ENCODE measurements around the gene PACS2.

DNA sequence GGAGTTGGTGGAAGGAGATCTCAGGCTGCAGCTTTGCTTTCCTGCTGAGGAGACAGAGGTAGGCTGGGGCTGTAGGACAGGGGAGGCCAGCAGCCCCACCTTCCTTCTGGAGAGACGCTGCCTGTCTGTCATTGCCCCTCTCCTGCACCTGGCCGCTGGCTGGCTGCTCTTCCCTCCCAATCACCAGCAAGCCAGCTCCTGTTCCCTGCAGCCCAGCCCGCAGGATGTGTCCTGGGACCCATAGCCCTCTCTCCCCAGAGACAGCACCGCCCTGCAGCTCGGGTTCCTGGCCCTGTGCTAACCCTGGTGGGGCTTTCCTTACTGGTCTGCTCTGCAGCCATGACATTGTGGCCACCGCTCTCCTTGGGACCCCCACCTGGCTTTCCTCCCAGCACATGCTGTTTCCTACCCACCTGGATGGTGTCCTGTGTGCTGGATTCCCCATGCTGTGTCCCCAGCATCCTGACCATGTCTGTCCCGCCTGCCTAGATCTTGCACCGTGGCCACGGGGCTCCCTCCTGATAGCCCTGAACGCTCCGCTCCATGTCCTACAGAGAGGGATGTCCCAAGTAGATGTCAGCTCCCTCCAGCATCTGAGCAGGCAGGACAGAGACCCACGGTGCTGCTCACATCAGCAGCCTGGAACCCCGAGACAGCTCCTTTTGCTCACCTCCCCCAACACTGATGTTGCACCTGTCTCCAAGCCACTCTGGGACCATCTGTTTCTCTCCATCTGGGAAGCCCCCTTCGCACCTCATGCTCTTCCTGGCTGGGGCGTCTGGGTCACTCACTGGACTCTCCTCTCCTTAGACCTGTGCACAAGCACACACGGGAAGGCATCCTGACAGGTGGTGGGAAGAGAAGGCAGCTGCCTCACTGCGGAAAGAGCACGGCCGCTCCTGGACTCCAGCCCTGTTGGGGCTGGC is 104.0 kb downstream of the PACS2 start:
- TF ChIP-seq, protein P1, sequence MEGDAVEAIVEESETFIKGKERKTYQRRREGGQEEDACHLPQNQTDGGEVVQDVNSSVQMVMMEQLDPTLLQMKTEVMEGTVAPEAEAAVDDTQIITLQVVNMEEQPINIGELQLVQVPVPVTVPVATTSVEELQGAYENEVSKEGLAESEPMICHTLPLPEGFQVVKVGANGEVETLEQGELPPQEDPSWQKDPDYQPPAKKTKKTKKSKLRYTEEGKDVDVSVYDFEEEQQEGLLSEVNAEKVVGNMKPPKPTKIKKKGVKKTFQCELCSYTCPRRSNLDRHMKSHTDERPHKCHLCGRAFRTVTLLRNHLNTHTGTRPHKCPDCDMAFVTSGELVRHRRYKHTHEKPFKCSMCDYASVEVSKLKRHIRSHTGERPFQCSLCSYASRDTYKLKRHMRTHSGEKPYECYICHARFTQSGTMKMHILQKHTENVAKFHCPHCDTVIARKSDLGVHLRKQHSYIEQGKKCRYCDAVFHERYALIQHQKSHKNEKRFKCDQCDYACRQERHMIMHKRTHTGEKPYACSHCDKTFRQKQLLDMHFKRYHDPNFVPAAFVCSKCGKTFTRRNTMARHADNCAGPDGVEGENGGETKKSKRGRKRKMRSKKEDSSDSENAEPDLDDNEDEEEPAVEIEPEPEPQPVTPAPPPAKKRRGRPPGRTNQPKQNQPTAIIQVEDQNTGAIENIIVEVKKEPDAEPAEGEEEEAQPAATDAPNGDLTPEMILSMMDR (conservative IDR thresholded peaks at IDR 0.05 in 1 of 2, IDR thresholded peaks at IDR 0.05 in 1 of 2; ENCODE audit: extremely low read depth in 1 of 2, insufficient read depth in 1 of 2, low read depth in 1 of 2, low read length in 2 of 2) = no peak
- no peak for TF ChIP-seq EZH2 (IDR thresholded peaks at IDR 0.05; ENCODE audit: borderline replicate concordance, low read length)
